Suprapubic skin (tissue), 4 donors: Measurements from ENCODE around the gene TEX9. TPM values are rescaled to one million over a fixed set of nuclear protein-coding genes. Genes with fewer than 3 reads are reported as not detected.
"Not testable (repeated sequence)": the region's sequence is repeated elsewhere in the genome, so short reads cannot be mapped to it uniquely, and the experiment has no call there.

ENCODE experiments used
- DNase-seq, 2 donors: peaks; one replicate each; pipeline ENCODE4 v3.0.0-alpha.2; 2019; ENCODE audit warnings: low spot score in 2 of 2
- H3K27ac ChIP-seq: fragments of 200-600 bp; sonication (generic); one replicate; pipeline ENCODE4 v1.5.1; 2019
- H3K27me3 ChIP-seq: fragments of 200-600 bp; sonication (generic); one replicate; pipeline ENCODE4 v1.5.1; 2019
- H3K36me3 ChIP-seq: fragments of 200-600 bp; sonication (generic); one replicate; pipeline ENCODE4 v1.5.1; 2019
- H3K4me1 ChIP-seq: fragments of 200-600 bp; sonication (generic); one replicate; pipeline ENCODE4 v1.5.1; 2019
- H3K4me3 ChIP-seq: fragments of 200-600 bp; sonication (generic); one replicate; pipeline ENCODE4 v1.5.1; 2019; ENCODE audit warnings: mild to moderate bottlenecking
- H3K9me3 ChIP-seq: fragments of 200-600 bp; sonication (generic); one replicate; pipeline ENCODE4 v1.5.1; 2019
- EP300 ChIP-seq: sonication (generic); formaldehyde crosslinking; IDR thresholded peaks from one replicate; pipeline ENCODE4 v1.6.1; 2017; ENCODE audit warnings: antibody characterized with exemption
- POLR2A ChIP-seq, 2 donors: fragments of 450-650 bp; IDR thresholded peaks; one replicate each; pipeline ENCODE4 v1.6.1; 2017; ENCODE audit warnings: antibody characterized with exemption in 2 of 2, mild to moderate bottlenecking in 2 of 2, moderate library complexity in 2 of 2
- POLR2AphosphoS5 ChIP-seq, 3 donors: sonication (generic); formaldehyde crosslinking; IDR thresholded peaks; one replicate each; pipeline ENCODE4 v1.6.1; 2017; ENCODE audit warnings: antibody characterized with exemption in 3 of 3
- WGBS: methylation state at CpG from one replicate; pipeline ENCODE4 v1.1.5; 2018; 5-methylcytosine and 5-hydroxymethylcytosine counted together
- total RNA-seq, 4 donors: library from RNA; depleted of rRNA; stranded (reverse); fragments of >200 nt; gene quantifications; one replicate each; pipeline ENCODE4 v1.1.0, GENCODE V29; 2016
- TF ChIP-seq, protein P1 (sequence below), 2 donors: fragments of 200-600 bp in 1 of 2; fragments of 450-650 bp in 1 of 2; sonication (generic) in 1 of 2; IDR thresholded peaks; one replicate each; pipeline ENCODE4 v1.5.1; 2016 to 2019; ENCODE audit warnings: antibody characterized with exemption in 2 of 2, mild to moderate bottlenecking in 1 of 2, moderate library complexity in 1 of 2

TEX9 gene
- total RNA-seq, 4 donors from 2014 or later = 6.5 to 16.6 (median 8.9) TPM

DNA sequence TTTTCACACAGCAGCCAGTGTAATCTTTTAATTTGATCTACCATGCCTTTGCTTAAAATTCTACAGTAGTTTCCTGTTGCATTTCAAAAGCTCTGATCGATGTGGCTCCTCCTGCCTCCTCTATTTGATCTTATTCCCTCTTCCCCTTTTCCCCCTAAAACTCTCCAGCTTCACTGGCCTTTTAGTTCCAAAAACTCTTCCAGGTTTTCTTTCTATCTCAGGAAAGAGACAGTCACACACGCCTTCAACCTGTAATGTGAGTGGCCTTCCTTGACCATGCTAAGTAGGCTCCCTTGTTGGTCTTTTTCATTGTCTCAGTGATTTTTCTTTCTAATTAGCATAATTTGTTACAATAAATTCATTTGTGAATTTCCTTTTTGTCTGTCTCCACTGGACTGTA is 985 bp downstream of the TEX9 start:
- no peak for DNase-seq

DNA sequence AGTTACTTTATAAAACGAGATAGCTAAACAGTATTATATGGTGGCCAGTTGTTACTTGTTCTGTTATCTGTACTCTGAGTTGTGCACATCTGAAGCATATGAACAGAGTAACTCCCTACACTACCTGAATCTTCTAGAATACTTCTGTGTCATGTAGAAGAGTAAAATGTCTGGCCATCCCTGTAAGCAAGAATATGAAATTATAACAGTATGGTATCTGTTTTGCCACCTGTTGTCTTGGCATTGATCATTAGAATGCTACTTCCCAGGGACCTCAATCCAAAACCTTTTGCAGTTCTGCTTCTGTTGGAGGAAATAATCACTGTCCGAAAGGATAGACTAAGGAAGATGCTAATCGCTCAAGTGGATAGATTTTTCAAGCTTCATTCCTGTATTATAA is 1.9 kb downstream of the TEX9 start:
- no peak overlapping the region for H3K4me3 ChIP-seq
- TF ChIP-seq POLR2AphosphoS5 (IDR thresholded peaks at IDR 0.05) (no peak), EP300 (no peak), POLR2A (IDR thresholded peaks at IDR 0.05) (no peak)
- TF ChIP-seq, protein P1, sequence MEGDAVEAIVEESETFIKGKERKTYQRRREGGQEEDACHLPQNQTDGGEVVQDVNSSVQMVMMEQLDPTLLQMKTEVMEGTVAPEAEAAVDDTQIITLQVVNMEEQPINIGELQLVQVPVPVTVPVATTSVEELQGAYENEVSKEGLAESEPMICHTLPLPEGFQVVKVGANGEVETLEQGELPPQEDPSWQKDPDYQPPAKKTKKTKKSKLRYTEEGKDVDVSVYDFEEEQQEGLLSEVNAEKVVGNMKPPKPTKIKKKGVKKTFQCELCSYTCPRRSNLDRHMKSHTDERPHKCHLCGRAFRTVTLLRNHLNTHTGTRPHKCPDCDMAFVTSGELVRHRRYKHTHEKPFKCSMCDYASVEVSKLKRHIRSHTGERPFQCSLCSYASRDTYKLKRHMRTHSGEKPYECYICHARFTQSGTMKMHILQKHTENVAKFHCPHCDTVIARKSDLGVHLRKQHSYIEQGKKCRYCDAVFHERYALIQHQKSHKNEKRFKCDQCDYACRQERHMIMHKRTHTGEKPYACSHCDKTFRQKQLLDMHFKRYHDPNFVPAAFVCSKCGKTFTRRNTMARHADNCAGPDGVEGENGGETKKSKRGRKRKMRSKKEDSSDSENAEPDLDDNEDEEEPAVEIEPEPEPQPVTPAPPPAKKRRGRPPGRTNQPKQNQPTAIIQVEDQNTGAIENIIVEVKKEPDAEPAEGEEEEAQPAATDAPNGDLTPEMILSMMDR (IDR thresholded peaks at IDR 0.05) = no peak
- H3K4me1 ChIP-seq = peaks cover 25% of the 10 kb centered on the region
- no peaks in the 10 kb centered on the region for H3K27me3 ChIP-seq
- 73% methylated on average over 3 of the region's 3 CpGs for WGBS
- H3K36me3 ChIP-seq = no peaks in the 10 kb centered on the region
- no peaks in the 10 kb centered on the region for H3K9me3 ChIP-seq
- no peak overlapping the region for H3K27ac ChIP-seq
- DNase-seq = no peak

More for the DNA sequence above, 985 bp downstream of the TEX9 start:
- WGBS = 31% methylated on average over 2 of the region's 2 CpGs
- Histone ChIP-seq H3K9me3 (no peaks in the 10 kb centered on the region), H3K4me1 (peaks cover 25% of the 10 kb centered on the region), H3K27ac (no peak overlapping the region), H3K36me3 (no peaks in the 10 kb centered on the region), H3K27me3 (no peaks in the 10 kb centered on the region), H3K4me3 (peak overlapping the region; percentile 65)
- TF ChIP-seq, protein P1 (IDR thresholded peaks at IDR 0.05) = no peak
- no peak for TF ChIP-seq POLR2AphosphoS5 (IDR thresholded peaks at IDR 0.05)
- TF ChIP-seq POLR2A (IDR thresholded peaks at IDR 0.05) = no peak
- no peak for TF ChIP-seq EP300

GRCh38 chr15:56369234-56369633 is 4.0 kb downstream of the TEX9 start:
- no peaks in the 10 kb centered on the region for H3K36me3 ChIP-seq
- DNase-seq = no peak
- no peaks in the 10 kb centered on the region for H3K27me3 ChIP-seq
- no peaks in the 10 kb centered on the region for H3K9me3 ChIP-seq
- H3K27ac ChIP-seq = no peak overlapping the region
- TF ChIP-seq POLR2AphosphoS5 (IDR thresholded peaks at IDR 0.05) (no peak), POLR2A (IDR thresholded peaks at IDR 0.05) (no peak), EP300 (no peak)
- TF ChIP-seq, protein P1 (IDR thresholded peaks at IDR 0.05) = no peak
- 61% methylated on average over 4 of the region's 4 CpGs for WGBS
- no peak overlapping the region for H3K4me3 ChIP-seq
- H3K4me1 ChIP-seq = peaks cover 25% of the 10 kb centered on the region

DNA sequence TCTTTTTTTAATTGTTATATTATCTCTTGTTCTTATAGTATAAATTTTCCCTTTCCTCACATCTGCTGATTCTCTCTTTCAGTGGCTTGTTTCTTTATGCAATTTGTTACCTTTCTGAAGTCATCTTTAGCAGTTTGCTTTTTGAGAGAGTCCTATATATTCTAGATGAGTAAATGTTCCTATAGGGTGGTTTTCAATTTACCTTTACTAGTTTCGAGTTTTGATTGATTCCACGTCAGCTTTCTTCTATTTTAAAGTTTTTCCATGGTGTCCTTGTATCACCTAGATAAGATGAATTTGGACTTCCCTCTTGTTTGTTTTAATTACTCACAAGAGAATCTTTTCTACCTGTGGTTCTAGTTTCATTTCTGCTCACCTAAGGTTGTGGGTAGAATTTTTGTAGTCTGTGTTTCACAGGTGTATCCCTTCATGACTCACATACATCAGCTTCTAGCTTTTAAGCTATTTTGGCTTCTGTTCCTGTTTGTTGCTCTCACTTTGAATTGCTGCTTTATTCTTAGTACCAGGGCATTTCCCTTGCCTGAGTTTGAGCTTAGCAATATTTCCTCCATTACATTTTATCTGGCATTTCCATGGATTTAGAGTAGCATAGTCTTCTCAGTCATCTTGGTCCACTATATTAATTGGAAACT is 6.4 kb downstream of the TEX9 start:
- TF ChIP-seq POLR2A (IDR thresholded peaks at IDR 0.05) (no peak), EP300 (no peak), POLR2AphosphoS5 (IDR thresholded peaks at IDR 0.05) (no peak)
- TF ChIP-seq, protein P1 (IDR thresholded peaks at IDR 0.05) = no peak
- H3K36me3 ChIP-seq = no peaks in the 10 kb centered on the region
- peaks cover 11% of the 10 kb centered on the region for H3K4me1 ChIP-seq
- no peaks in the 10 kb centered on the region for H3K27me3 ChIP-seq
- H3K27ac ChIP-seq = no peak overlapping the region
- no peaks in the 10 kb centered on the region for H3K9me3 ChIP-seq
- no peak for DNase-seq
- 68% methylated on average over 2 of the region's 2 CpGs for WGBS
- no peak overlapping the region for H3K4me3 ChIP-seq

- not testable (repeated sequence) for H3K4me1 ChIP-seq, H3K36me3 ChIP-seq, H3K27me3 ChIP-seq, H3K9me3 ChIP-seq, H3K27ac ChIP-seq, H3K4me3 ChIP-seq, DNase-seq
- WGBS = 100% methylated on average over 2 of the region's 2 CpGs
These were observed 9.5 kb downstream of the TEX9 start for GRCh38 chr15:56374693-56375092.

DNA sequence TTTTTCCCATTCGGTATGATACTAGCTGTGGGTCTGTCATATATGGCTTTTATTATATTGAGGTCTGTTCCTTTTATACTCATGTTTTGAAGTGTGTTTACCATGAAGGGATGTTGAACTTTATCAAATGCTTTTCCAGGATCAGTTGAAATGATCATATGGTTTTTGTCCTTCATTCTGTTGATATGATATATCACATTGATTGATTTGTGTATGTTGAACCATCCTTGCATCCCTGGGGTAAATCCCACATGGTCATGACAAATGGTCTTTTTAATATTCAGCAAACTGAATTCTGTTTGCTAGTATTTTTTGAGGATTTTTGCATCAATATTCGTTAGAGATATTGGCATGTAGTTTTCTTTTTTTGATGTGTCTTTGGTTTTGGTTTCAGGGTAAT is 12.6 kb downstream of the TEX9 start:
- not testable (repeated sequence) for H3K36me3 ChIP-seq, H3K27ac ChIP-seq, H3K9me3 ChIP-seq, H3K4me3 ChIP-seq, DNase-seq, H3K4me1 ChIP-seq, H3K27me3 ChIP-seq
- WGBS = 98% methylated on average over 2 of the region's 2 CpGs
